K562 (cell line): ENCODE data around the gene ASAH2B. TPM values are rescaled to one million over a fixed set of nuclear protein-coding genes. Genes with fewer than 3 reads are reported as not detected.

Experiments used
- BRF1 ChIP-seq: IDR thresholded peaks from 3 replicates; pipeline ENCODE4 v1.6.1; 2011; ENCODE audit warnings: borderline replicate concordance, mild to moderate bottlenecking; ENCODE audit not compliant: insufficient read length; ENCODE audit errors: extremely low read depth
- CCNT2 ChIP-seq: IDR thresholded peaks from 2 replicates; pipeline ENCODE4 v1.6.1; 2011; ENCODE audit warnings: borderline replicate concordance, low read depth, mild to moderate bottlenecking, moderate library complexity, mixed read lengths, low read length; ENCODE audit not compliant: insufficient read length; ENCODE audit errors: extremely low read depth
- ELF4 ChIP-seq: fragments of 450-650 bp; formaldehyde crosslinking; IDR thresholded peaks from 2 replicates; pipeline ENCODE4 v1.4.0; 2022; ENCODE audit warnings: missing genetic modification characterization
- HDAC8 ChIP-seq: fragments of 450-650 bp; IDR thresholded peaks from 2 replicates; pipeline ENCODE4 v1.6.1; 2016; ENCODE audit warnings: mild to moderate bottlenecking, missing genetic modification characterization, moderate library complexity, missing compliant biosample characterization
- KLF16 ChIP-seq: IDR thresholded peaks from 2 replicates; pipeline ENCODE4 v1.6.1; 2016; ENCODE audit warnings: antibody characterized with exemption
- MYNN ChIP-seq, 2 experiments: sonication (generic); formaldehyde crosslinking in 1 of 2; IDR thresholded peaks; 2 replicates each; pipeline versions ENCODE4 v1.5.0 to v1.6.1; 2016 to 2020; ENCODE audit warnings: antibody characterized with exemption in 1 of 2, missing genetic modification reagents in 1 of 2
- NBN ChIP-seq: fragments of 450-650 bp; IDR thresholded peaks from 2 replicates; pipeline ENCODE4 v1.6.1; 2016; ENCODE audit warnings: low read depth, mild to moderate bottlenecking
- NFIC ChIP-seq: fragments of 450-650 bp; IDR thresholded peaks from 2 replicates; pipeline ENCODE4 v1.6.1; 2017; ENCODE audit warnings: mild to moderate bottlenecking, inconsistent platforms
- NR2C1 ChIP-seq, 2 experiments: fragments of 450-650 bp; IDR thresholded peaks; 2 replicates each; pipeline ENCODE4 v1.6.1; 2017; ENCODE audit warnings: mild to moderate bottlenecking in 2 of 2, antibody characterized with exemption in 1 of 2, inconsistent platforms in 1 of 2, missing compliant biosample characterization in 1 of 2, missing genetic modification characterization in 1 of 2
- PML ChIP-seq: IDR thresholded peaks from 2 replicates; pipeline ENCODE4 v1.6.1; 2012; ENCODE audit warnings: low read length, inconsistent platforms
- POLR2A ChIP-seq: fragments of 450-650 bp; conservative IDR thresholded peaks from 2 replicates; pipeline ENCODE4 v1.6.1; 2016
- RBM17 ChIP-seq: fragments of 200-400 bp; formaldehyde crosslinking; IDR thresholded peaks from 2 replicates; pipeline ENCODE4 v1.6.1; 2017; ENCODE audit warnings: low read depth, mild to moderate bottlenecking, low read length, borderline replicate concordance
- SIN3A ChIP-seq, 2 experiments: fragments of 150-350 bp in 1 of 2; IDR thresholded peaks; 2 replicates each; pipeline ENCODE4 v1.6.1; 2011 to 2016; ENCODE audit warnings: borderline replicate concordance in 2 of 2, low read depth in 2 of 2, low read length in 2 of 2, mild to moderate bottlenecking in 2 of 2, moderate library complexity in 2 of 2; ENCODE audit not compliant: control insufficient read depth in 1 of 2
- polyA plus RNA-seq, 8 experiments: library from polyadenylated mRNA; depleted of rRNA in 4 of 8; stranded (reverse) in 5 of 8; unstranded in 3 of 8; fragments of >200 nt; fragmentation: Nextera tagmentation in 2 of 8; fragmentation: Illumina TruSeq in 1 of 8; extraction: Ambion mirVana in 2 of 8; extraction: Trizol in 1 of 8; gene quantifications; 2 replicates each; pipeline versions ENCODE4 v1.2.1 to v1.2.3, GENCODE V29; 2011 to 2014; ENCODE audit warnings: inconsistent platforms in 1 of 8, missing spikeins in 1 of 8
- total RNA-seq, 7 experiments: library from RNA; depleted of rRNA in 6 of 7; stranded (reverse); fragments of >200 nt in 6 of 7; fragmentation: Illumina TruSeq in 2 of 7; extraction: Trizol in 2 of 7; gene quantifications; 2 replicates each; pipeline versions ENCODE4 v1.2.1 to v1.2.3, GENCODE V29; 2011 to 2021; ENCODE audit warnings: low replicate concordance in 1 of 7
- TF ChIP-seq, protein P1 (sequence below): fragments of 450-650 bp; conservative IDR thresholded peaks from 2 replicates; pipeline ENCODE4 v1.6.1; 2016; ENCODE audit warnings: missing genetic modification characterization, low read depth, mild to moderate bottlenecking, control low read depth, missing compliant biosample characterization
- TF ChIP-seq, protein P2 (sequence below): fragments of 450-650 bp; formaldehyde crosslinking; IDR thresholded peaks from 2 replicates; pipeline ENCODE4 v1.4.0; 2020; ENCODE audit warnings: mild to moderate bottlenecking
- TF ChIP-seq, protein P3 (sequence below): fragments of 250-450 bp; sonication (Bioruptor Pico); IDR thresholded peaks from 2 replicates; pipeline ENCODE4 v1.5.0; 2021
- TF ChIP-seq, protein P4 (sequence below): fragments of 250-450 bp; sonication (Bioruptor Pico); IDR thresholded peaks from 2 replicates; pipeline ENCODE4 v1.5.0; 2020; ENCODE audit warnings: mild to moderate bottlenecking
- TF ChIP-seq, protein P5 (sequence below): fragments of 450-650 bp; IDR thresholded peaks from 2 replicates; pipeline ENCODE4 v1.6.1; 2016; ENCODE audit warnings: antibody characterized with exemption

The ASAH2B gene
- total and polyA plus RNA-seq, 9 of the 15 experiments (the other 6 are each of a cell fraction or from before 2014, with no cell fraction given): 5.0 to 18.3 (median 14.4) TPM

DNA sequence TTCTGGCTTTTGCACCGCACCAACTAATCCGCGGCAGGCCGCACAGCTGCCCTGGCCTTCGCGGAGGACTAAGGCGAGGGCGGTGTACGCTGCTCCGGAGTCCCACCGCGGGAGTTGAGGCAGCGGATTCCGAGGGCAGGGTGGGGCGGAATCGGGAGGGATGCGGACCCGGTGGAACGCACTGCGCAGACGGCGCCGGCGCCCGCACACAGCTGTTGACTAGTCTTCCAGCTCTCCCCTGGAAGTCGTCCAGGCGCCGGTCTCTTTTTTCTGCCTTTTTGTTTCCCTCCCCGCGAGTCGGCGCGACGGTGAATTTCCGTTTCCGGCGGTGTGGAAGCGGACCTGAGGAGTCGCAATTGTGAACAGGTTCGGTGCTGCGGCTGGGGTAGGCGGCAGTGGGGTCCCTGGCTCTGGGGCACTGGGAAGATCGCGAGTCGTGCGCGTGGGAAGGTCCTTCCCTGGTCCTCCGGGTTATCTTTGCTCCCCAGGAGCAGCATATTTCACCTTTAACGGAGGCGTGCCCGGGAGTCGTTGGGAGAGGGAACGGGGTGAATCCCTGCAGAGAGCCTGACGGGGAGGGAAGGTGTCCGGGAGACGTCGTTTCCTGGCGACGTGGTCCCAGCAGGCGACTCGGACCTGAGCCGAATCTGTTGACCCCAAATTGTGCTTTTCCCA lies at the start of gene ASAH2B (continued):
- TF ChIP-seq, protein P1, sequence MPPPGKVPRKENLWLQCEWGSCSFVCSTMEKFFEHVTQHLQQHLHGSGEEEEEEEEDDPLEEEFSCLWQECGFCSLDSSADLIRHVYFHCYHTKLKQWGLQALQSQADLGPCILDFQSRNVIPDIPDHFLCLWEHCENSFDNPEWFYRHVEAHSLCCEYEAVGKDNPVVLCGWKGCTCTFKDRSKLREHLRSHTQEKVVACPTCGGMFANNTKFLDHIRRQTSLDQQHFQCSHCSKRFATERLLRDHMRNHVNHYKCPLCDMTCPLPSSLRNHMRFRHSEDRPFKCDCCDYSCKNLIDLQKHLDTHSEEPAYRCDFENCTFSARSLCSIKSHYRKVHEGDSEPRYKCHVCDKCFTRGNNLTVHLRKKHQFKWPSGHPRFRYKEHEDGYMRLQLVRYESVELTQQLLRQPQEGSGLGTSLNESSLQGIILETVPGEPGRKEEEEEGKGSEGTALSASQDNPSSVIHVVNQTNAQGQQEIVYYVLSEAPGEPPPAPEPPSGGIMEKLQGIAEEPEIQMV (tag): peak; percentile 96
- peak; percentile 56 to 69; a peak in 2 of 4 replicates for TF ChIP-seq SIN3A (IDR thresholded peaks at IDR 0.05; ENCODE audit: borderline replicate concordance in 2 of 2, control insufficient read depth in 1 of 2, low read depth in 2 of 2, low read length in 2 of 2)
- TF ChIP-seq, protein P2, sequence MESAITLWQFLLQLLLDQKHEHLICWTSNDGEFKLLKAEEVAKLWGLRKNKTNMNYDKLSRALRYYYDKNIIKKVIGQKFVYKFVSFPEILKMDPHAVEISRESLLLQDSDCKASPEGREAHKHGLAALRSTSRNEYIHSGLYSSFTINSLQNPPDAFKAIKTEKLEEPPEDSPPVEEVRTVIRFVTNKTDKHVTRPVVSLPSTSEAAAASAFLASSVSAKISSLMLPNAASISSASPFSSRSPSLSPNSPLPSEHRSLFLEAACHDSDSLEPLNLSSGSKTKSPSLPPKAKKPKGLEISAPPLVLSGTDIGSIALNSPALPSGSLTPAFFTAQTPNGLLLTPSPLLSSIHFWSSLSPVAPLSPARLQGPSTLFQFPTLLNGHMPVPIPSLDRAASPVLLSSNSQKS (CRISPR knock-in tag): no peak
- TF ChIP-seq CCNT2: no peak
- TF ChIP-seq, protein P3, sequence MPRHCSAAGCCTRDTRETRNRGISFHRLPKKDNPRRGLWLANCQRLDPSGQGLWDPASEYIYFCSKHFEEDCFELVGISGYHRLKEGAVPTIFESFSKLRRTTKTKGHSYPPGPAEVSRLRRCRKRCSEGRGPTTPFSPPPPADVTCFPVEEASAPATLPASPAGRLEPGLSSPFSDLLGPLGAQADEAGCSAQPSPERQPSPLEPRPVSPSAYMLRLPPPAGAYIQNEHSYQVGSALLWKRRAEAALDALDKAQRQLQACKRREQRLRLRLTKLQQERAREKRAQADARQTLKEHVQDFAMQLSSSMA (CRISPR knock-in tag): peak; percentile 74; the same call in 1 of the 2 replicates
- TF ChIP-seq POLR2A: peak; percentile 94
- TF ChIP-seq HDAC8: 0 out of 2 replicates have a peak, but pooled peaks have one; percentile 27
- no peak for TF ChIP-seq BRF1
- no peak for TF ChIP-seq RBM17
- TF ChIP-seq ELF4 (CRISPR knock-in tag): 0 out of 2 replicates have a peak, but pooled peaks have one; percentile 34
- TF ChIP-seq, protein P4, sequence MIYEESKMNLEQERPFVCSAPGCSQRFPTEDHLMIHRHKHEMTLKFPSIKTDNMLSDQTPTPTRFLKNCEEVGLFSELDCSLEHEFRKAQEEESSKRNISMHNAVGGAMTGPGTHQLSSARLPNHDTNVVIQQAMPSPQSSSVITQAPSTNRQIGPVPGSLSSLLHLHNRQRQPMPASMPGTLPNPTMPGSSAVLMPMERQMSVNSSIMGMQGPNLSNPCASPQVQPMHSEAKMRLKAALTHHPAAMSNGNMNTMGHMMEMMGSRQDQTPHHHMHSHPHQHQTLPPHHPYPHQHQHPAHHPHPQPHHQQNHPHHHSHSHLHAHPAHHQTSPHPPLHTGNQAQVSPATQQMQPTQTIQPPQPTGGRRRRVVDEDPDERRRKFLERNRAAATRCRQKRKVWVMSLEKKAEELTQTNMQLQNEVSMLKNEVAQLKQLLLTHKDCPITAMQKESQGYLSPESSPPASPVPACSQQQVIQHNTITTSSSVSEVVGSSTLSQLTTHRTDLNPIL (CRISPR knock-in tag): no peak
- peak; percentile 36; the same call in 1 of the 2 replicates for TF ChIP-seq MYNN (IDR thresholded peaks at IDR 0.05)
- no peak for TF ChIP-seq MYNN (CRISPR knock-in tag; IDR thresholded peaks at IDR 0.05)
- 0 out of 2 replicates have a peak, but pooled peaks have one; percentile 31 for TF ChIP-seq NR2C1 (IDR thresholded peaks at IDR 0.05)
- peak; percentile 57; the same call in 1 of the 2 replicates for TF ChIP-seq NR2C1 (tag; IDR thresholded peaks at IDR 0.05)
- TF ChIP-seq PML: 0 out of 2 replicates have a peak, but pooled peaks have one; percentile 60
- TF ChIP-seq KLF16: no peak
- TF ChIP-seq, protein P5, sequence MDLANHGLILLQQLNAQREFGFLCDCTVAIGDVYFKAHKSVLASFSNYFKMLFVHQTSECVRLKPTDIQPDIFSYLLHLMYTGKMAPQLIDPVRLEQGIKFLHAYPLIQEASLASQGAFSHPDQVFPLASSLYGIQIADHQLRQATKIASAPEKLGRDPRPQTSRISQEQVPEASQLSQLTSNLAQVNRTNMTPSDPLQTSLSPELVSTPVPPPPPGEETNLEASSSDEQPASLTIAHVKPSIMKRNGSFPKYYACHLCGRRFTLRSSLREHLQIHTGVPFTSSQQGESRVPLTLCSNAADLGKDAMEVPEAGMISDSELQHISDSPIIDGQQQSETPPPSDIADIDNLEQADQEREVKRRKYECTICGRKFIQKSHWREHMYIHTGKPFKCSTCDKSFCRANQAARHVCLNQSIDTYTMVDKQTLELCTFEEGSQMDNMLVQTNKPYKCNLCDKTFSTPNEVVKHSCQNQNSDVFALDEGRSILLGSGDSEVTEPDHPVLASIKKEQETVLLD: peak; percentile 51; the same call in 1 of the 2 replicates
- peak; percentile 77; the same call in 1 of the 2 replicates for TF ChIP-seq NBN
- peak; percentile 94 for TF ChIP-seq NFIC
